H1 (cell line): ENCODE data around the gene PHLDB3. TPM values are rescaled to one million over a fixed set of nuclear protein-coding genes. Genes with fewer than 3 reads are reported as not detected.

ENCODE experiments used
- CTCF ChIA-PET: fragments of 300-600 bp; sonication (Branson Sonifier 250); formaldehyde crosslinking; loops from one replicate; lab custom pipeline; 2021; ENCODE audit not compliant: partially characterized antibody; lab: Charles Lee
- POLR2A ChIA-PET: fragments of 300-600 bp; sonication (Branson Sonifier 250); formaldehyde crosslinking; loops from one replicate; lab custom pipeline; 2021; ENCODE audit warnings: inconsistent platforms; ENCODE audit not compliant: partially characterized antibody; lab: Charles Lee
- DNase-seq, 2 experiments: peaks; one replicate each; pipeline versions ENCODE4 v3.0.0 to v3.0.0-alpha.2; 2010 to 2022; ENCODE audit warnings: low spot score in 2 of 2, low read depth in 1 of 2, mixed read lengths in 1 of 2
- FAIRE-seq: peaks from 2 replicates; lab custom pipeline; 2011; peaks lifted over from hg19 to GRCh38; lab: Jason Lieb, UNC
- H2AFZ ChIP-seq: 2 replicates; pipeline ENCODE4 v1.8.1; 2012; ENCODE audit warnings: low read length, inconsistent platforms
- H2AK5ac ChIP-seq: 2 replicates; pipeline ENCODE4 v1.6.1; 2013; ENCODE audit warnings: low read depth, low read length
- H2BK120ac ChIP-seq: replicated peaks from 2 replicates; pipeline ENCODE3; 2013; ENCODE audit warnings: low read depth, low read length, inconsistent platforms
- H2BK12ac ChIP-seq: 2 replicates; pipeline ENCODE4 v1.6.1; 2013; ENCODE audit warnings: low read depth, low read length
- H2BK15ac ChIP-seq: 2 replicates; pipeline ENCODE4 v1.6.1; 2013; ENCODE audit warnings: low read length
- H2BK20ac ChIP-seq: 2 replicates; pipeline ENCODE4 v1.6.1; 2013; ENCODE audit warnings: low read length
- H2BK5ac ChIP-seq: 2 replicates; pipeline ENCODE4 v1.6.1; 2013; ENCODE audit warnings: low read depth, low read length
- H3K14ac ChIP-seq: 2 replicates; pipeline ENCODE4 v1.6.1; 2013; ENCODE audit warnings: inconsistent platforms; ENCODE audit not compliant: insufficient read length
- H3K18ac ChIP-seq: 2 replicates; pipeline ENCODE4 v1.6.1; 2013; ENCODE audit warnings: low read length; ENCODE audit errors: extremely low read depth
- H3K23ac ChIP-seq: 2 replicates; pipeline ENCODE4 v1.6.1; 2013; ENCODE audit warnings: inconsistent platforms; ENCODE audit not compliant: insufficient read length
- H3K23me2 ChIP-seq: 2 replicates; pipeline ENCODE4 v1.6.1; 2013; ENCODE audit warnings: low read depth, low read length
- H3K27ac ChIP-seq: 2 replicates; pipeline ENCODE4 v1.6.1; 2011; ENCODE audit warnings: low read depth, low read length, inconsistent platforms
- H3K27me3 ChIP-seq, 4 experiments: replicated peaks in 1 of 4; 1 replicate in 1 of 4; 2 replicates in 3 of 4; pipeline versions ENCODE4 v1.6.1 to v1.8.1; 2011 to 2013; ENCODE audit warnings: low read length in 3 of 4, mild to moderate bottlenecking in 3 of 4, inconsistent platforms in 2 of 4, mixed read lengths in 2 of 4, moderate library complexity in 1 of 4; ENCODE audit not compliant: control insufficient read depth in 3 of 4, insufficient read depth in 3 of 4; ENCODE audit errors: extremely low read depth in 1 of 4
- H3K36me3 ChIP-seq, 4 experiments: 2 replicates each; pipeline versions ENCODE4 v1.6.1 to v1.8.1; 2011 to 2013; ENCODE audit warnings: mild to moderate bottlenecking in 4 of 4, low read length in 3 of 4, moderate library complexity in 2 of 4, control low read depth in 1 of 4, inconsistent platforms in 1 of 4; ENCODE audit not compliant: insufficient read depth in 4 of 4, control insufficient read depth in 2 of 4
- H3K4ac ChIP-seq: replicated peaks from 2 replicates; pipeline ENCODE3; 2013; ENCODE audit warnings: low read length, low read depth, mixed read lengths, inconsistent platforms; ENCODE audit not compliant: insufficient read length
- H3K4me1 ChIP-seq, 4 experiments: replicated peaks in 1 of 4; 1 replicate in 1 of 4; 2 replicates in 3 of 4; pipeline versions ENCODE4 v1.6.1 to v1.8.1; 2011 to 2013; ENCODE audit warnings: low read length in 3 of 4, inconsistent platforms in 2 of 4, mixed read lengths in 1 of 4; ENCODE audit not compliant: insufficient read depth in 4 of 4, control insufficient read depth in 3 of 4
- H3K4me2 ChIP-seq, 2 experiments: 2 replicates each; pipeline versions ENCODE4 v1.6.1 to v1.8.1; 2011 to 2013; ENCODE audit warnings: low read depth in 2 of 2, low read length in 2 of 2, control low read depth in 1 of 2, inconsistent platforms in 1 of 2, mild to moderate bottlenecking in 1 of 2; ENCODE audit not compliant: insufficient read depth in 1 of 2
- H3K4me3 ChIP-seq, 4 experiments: fragments of 200-600, 300-600 bp in 1 of 4; sonication (generic), shearing (Covaris generic), sonication (Bioruptor Twin) in 1 of 4; 2 replicates each; pipeline versions ENCODE4 v1.5.1 to v1.8.1; 2011 to 2016; ENCODE audit warnings: low read length in 4 of 4, low read depth in 3 of 4, control low read depth in 2 of 4, inconsistent platforms in 2 of 4, mild to moderate bottlenecking in 2 of 4, mixed read lengths in 1 of 4, moderate library complexity in 1 of 4; ENCODE audit not compliant: insufficient read depth in 2 of 4; ENCODE audit errors: extremely low read depth in 1 of 4
- H3K56ac ChIP-seq: replicated peaks from 2 replicates; pipeline ENCODE3; 2013; ENCODE audit warnings: low read depth, mild to moderate bottlenecking, mixed read lengths, low read length, inconsistent platforms; ENCODE audit not compliant: insufficient read length
- H3K79me1 ChIP-seq: 2 replicates; pipeline ENCODE4 v1.6.1; 2013; ENCODE audit warnings: low read depth, low read length, control low read depth
- H3K79me2 ChIP-seq, 2 experiments: 2 replicates each; pipeline versions ENCODE4 v1.6.1 to v1.8.1; 2012 to 2013; ENCODE audit warnings: low read length in 2 of 2, mild to moderate bottlenecking in 2 of 2, inconsistent platforms in 1 of 2; ENCODE audit not compliant: insufficient read depth in 2 of 2, control insufficient read depth in 1 of 2
- H3K9ac ChIP-seq, 4 experiments: replicated peaks in 1 of 4; 1 replicate in 1 of 4; 2 replicates in 3 of 4; pipeline versions ENCODE4 v1.6.1 to v1.8.1; 2011 to 2013; ENCODE audit warnings: low read depth in 3 of 4, low read length in 3 of 4, control low read depth in 2 of 4, mild to moderate bottlenecking in 2 of 4, moderate library complexity in 2 of 4, inconsistent platforms in 1 of 4; ENCODE audit errors: extremely low read depth in 1 of 4
- H3K9me3 ChIP-seq, 2 experiments: 2 replicates each; pipeline versions ENCODE4 v1.6.1 to v1.8.1; 2012 to 2013; ENCODE audit warnings: mild to moderate bottlenecking in 2 of 2, moderate library complexity in 2 of 2, control low read depth in 1 of 2, inconsistent platforms in 1 of 2, low read depth in 1 of 2, low read length in 1 of 2, mixed read lengths in 1 of 2; ENCODE audit not compliant: insufficient read depth in 2 of 2
- H4K20me1 ChIP-seq, 2 experiments: replicated peaks in 1 of 2; 2 replicates each; pipeline versions ENCODE3 to v1.8.1; 2011 to 2013; ENCODE audit warnings: inconsistent platforms in 2 of 2, low read length in 2 of 2, mild to moderate bottlenecking in 1 of 2; ENCODE audit not compliant: insufficient read depth in 2 of 2, control insufficient read depth in 1 of 2
- H4K5ac ChIP-seq: 2 replicates; pipeline ENCODE4 v1.6.1; 2013; ENCODE audit warnings: low read length, low read depth, mixed read lengths, inconsistent platforms; ENCODE audit not compliant: insufficient read length
- H4K8ac ChIP-seq: 2 replicates; pipeline ENCODE4 v1.8.0; 2013; ENCODE audit warnings: mild to moderate bottlenecking, moderate library complexity, low read length, inconsistent platforms; ENCODE audit not compliant: insufficient read depth; ENCODE audit errors: extremely low read depth
- H4K91ac ChIP-seq: replicated peaks from 2 replicates; pipeline ENCODE3; 2013; ENCODE audit warnings: low read length, mixed read lengths, inconsistent platforms; ENCODE audit not compliant: insufficient read length
- ASH2L ChIP-seq: fragments of 200-600, 300-600 bp; sonication (generic); IDR thresholded peaks from one replicate; pipeline ENCODE4 v1.7.1; 2017; ENCODE audit warnings: low read length
- CREB1 ChIP-seq: IDR thresholded peaks from 2 replicates; pipeline ENCODE4 v1.6.1; 2012; ENCODE audit warnings: inconsistent platforms
- CTBP2 ChIP-seq: IDR thresholded peaks from 2 replicates; pipeline ENCODE4 v1.7.0; 2011; ENCODE audit warnings: borderline replicate concordance, mild to moderate bottlenecking, moderate library complexity, mixed read lengths, low read length; ENCODE audit not compliant: insufficient read depth, insufficient read length
- CTCF ChIP-seq, 3 experiments: IDR thresholded peaks; 1 replicate in 2 of 3; 2 replicates in 1 of 3; pipeline versions ENCODE4 v1.5.1 to v1.6.1; 2011; ENCODE audit warnings: low read length in 3 of 3, mild to moderate bottlenecking in 3 of 3, inconsistent platforms in 2 of 3, low read depth in 1 of 3, moderate library complexity in 1 of 3; ENCODE audit not compliant: insufficient read depth in 1 of 3; ENCODE audit errors: control extremely low read depth in 1 of 3
- HDAC6 ChIP-seq: IDR thresholded peaks from one replicate; pipeline ENCODE4 v1.7.1; 2012; ENCODE audit warnings: low read depth, mild to moderate bottlenecking, inconsistent platforms, low read length, moderate library complexity
- NRF1 ChIP-seq: IDR thresholded peaks from 2 replicates; pipeline ENCODE4 v1.6.1; 2011; ENCODE audit warnings: mild to moderate bottlenecking, low read depth, low read length, improper control_type of control experiment
- RNF2 ChIP-seq: fragments of 200-900, 300-1000 bp; sonication (generic); IDR thresholded peaks from 2 replicates; pipeline ENCODE4 v1.7.1; 2016; ENCODE audit warnings: borderline replicate concordance, low read depth, mild to moderate bottlenecking, antibody characterized with exemption, low read length; ENCODE audit not compliant: poor library complexity, severe bottlenecking; ENCODE audit errors: missing control alignments
- SIRT6 ChIP-seq: IDR thresholded peaks from one replicate; pipeline ENCODE4 v1.7.1; 2012; ENCODE audit warnings: low read length, inconsistent platforms
- SP1 ChIP-seq: IDR thresholded peaks from 2 replicates; pipeline ENCODE4 v1.6.1; 2011; ENCODE audit warnings: low read depth, low read length
- SRF ChIP-seq: IDR thresholded peaks from 2 replicates; pipeline ENCODE4 v1.6.1; 2011; ENCODE audit warnings: mild to moderate bottlenecking, low read depth, low read length, moderate library complexity
- WGBS, 2 experiments: shearing (Covaris generic) in 1 of 2; methylation state at CpG; one replicate each; pipeline versions ENCODE4 v1.1.6 to v1.1.7; 2013 to 2015; ENCODE audit warnings: low lambda C conversion rate in 2 of 2, mixed read lengths in 2 of 2, inconsistent platforms in 1 of 2, low coverage in 1 of 2, missing lambda C conversion rate in 1 of 2; ENCODE audit not compliant: insufficient replicate concordance in 2 of 2, insufficient coverage in 1 of 2, insufficient read length in 1 of 2; ENCODE audit errors: extremely low coverage in 1 of 2, missing lambda C conversion rate in 1 of 2; 5-methylcytosine and 5-hydroxymethylcytosine counted together
- polyA plus RNA-seq, 7 experiments: library from polyadenylated mRNA; depleted of rRNA in 3 of 7; stranded (reverse) in 5 of 7; unstranded in 2 of 7; fragments of >200 nt in 5 of 7; fragments of 200-250 nt in 2 of 7; gene quantifications; 1 replicate in 5 of 7; 2 replicates in 1 of 7; 4 replicates in 1 of 7; pipeline versions ENCODE4 v1.2.1 to v1.2.3, GENCODE V29; 2011 to 2013; ENCODE audit warnings: missing spikeins in 2 of 7, mixed read lengths in 2 of 7
- total RNA-seq: library from RNA; stranded (reverse); fragmentation: NEBNext Ultra II Directional; extraction: Animal tissue kit (Norgen Biotek cat#: 25700); gene quantifications from 2 replicates; pipeline ENCODE4 v1.2.1, GENCODE V29; 2021
- TF ChIP-seq, protein P1 (sequence below): IDR thresholded peaks from 2 replicates; pipeline ENCODE4 v1.6.1; 2012; ENCODE audit warnings: inconsistent platforms

Gene PHLDB3
- total and polyA plus RNA-seq, 2 of the 8 experiments (the other 6 are each of a cell fraction or from before 2014, with no cell fraction given): 4.0 to 8.5 TPM

GRCh38 chr19:43511324-43511723 lies 6.8 kb upstream of the PHLDB3 start:
- no peak overlapping the region for H4K91ac ChIP-seq
- POLR2A ChIA-PET: interaction anchor here (1.0 kb wide), 1 partner anchor 10 kb away, joined by 3 read pairs; no protein-coding TSS in a partner anchor
- no peaks in the 10 kb centered on the region for H3K79me2 ChIP-seq
- no peak overlapping the region for H3K9ac ChIP-seq
- H2BK120ac ChIP-seq: no peak overlapping the region
- H3K27me3 ChIP-seq: no peaks in the 10 kb centered on the region
- no peak overlapping the region for H3K18ac ChIP-seq
- no peak overlapping the region for H3K4ac ChIP-seq
- H3K36me3 ChIP-seq: peaks cover 0 to 4% (median 1%) of the 10 kb centered on the region in 4 experiments; a peak in 1 of 8 replicates
- no peaks in the 10 kb centered on the region for H4K20me1 ChIP-seq
- H3K23me2 ChIP-seq: no peaks in the 10 kb centered on the region
- no peak overlapping the region for H2AK5ac ChIP-seq
- FAIRE-seq: no peak
- WGBS, 2 experiments: 85% methylated on average over 5 of the region's 5 CpGs; no CpG with 5 or more reads in 1 of the 2 experiments
- no peak overlapping the region for H3K4me3 ChIP-seq
- CTCF ChIA-PET: interaction anchor here (1.1 to 4.4 kb wide), 2 partner anchors 9 to 77 kb away, joined by 4 to 25 read pairs; no protein-coding TSS in a partner anchor
- no peak overlapping the region for H3K4me2 ChIP-seq
- no peak overlapping the region for H2BK20ac ChIP-seq
- H3K27ac ChIP-seq: no peak overlapping the region
- no peaks in the 10 kb centered on the region for H3K79me1 ChIP-seq
- no peak overlapping the region for H2BK5ac ChIP-seq
- no peak overlapping the region for H4K8ac ChIP-seq
- H4K5ac ChIP-seq: no peak overlapping the region
- H3K9me3 ChIP-seq: no peaks in the 10 kb centered on the region
- H3K56ac ChIP-seq: no peak overlapping the region
- H3K23ac ChIP-seq: no peak overlapping the region
- no peak overlapping the region for H3K14ac ChIP-seq
- no peak overlapping the region for H2BK12ac ChIP-seq
- no peak for DNase-seq
- no peak overlapping the region for H2BK15ac ChIP-seq
- H2AFZ ChIP-seq: no peak overlapping the region
- no peaks in the 10 kb centered on the region for H3K4me1 ChIP-seq
- TF ChIP-seq CTBP2 (no peak), RNF2 (no peak), NRF1 (no peak), CTCF (IDR thresholded peaks at IDR 0.05; ENCODE audit: control extremely low read depth in 1 of 3, insufficient read depth in 1 of 3, low read depth in 1 of 3, low read length in 3 of 3) (no peak), SP1 (no peak), ASH2L (no peak), SIRT6 (no peak), CREB1 (no peak), SRF (no peak), HDAC6 (no peak)
- TF ChIP-seq, protein P1, sequence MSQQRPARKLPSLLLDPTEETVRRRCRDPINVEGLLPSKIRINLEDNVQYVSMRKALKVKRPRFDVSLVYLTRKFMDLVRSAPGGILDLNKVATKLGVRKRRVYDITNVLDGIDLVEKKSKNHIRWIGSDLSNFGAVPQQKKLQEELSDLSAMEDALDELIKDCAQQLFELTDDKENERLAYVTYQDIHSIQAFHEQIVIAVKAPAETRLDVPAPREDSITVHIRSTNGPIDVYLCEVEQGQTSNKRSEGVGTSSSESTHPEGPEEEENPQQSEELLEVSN: no peak
